ENCODE data around the gene AGBL3.

AGBL3 gene

DNA sequence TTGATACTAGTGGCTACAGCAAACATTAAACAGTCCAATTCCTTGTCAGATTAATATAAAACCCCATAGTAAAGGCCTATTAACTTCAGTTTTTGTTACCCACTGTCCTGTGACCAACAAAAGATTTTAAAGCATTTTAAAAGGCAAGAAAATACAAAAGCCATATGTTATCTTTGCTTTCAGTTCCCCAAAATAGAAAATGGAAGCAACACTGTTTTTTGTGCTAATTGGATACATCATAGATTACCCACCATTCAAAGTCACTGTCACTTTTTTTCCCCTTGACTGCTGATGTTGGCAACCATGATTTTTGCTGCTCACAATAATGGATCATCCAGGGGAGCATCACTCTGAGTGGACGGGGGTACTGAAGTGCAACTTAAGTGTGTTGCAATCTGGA lies 109.1 kb downstream of the AGBL3 start:
- Histone ChIP-seq H3K4me1 (no peaks in the 10 kb centered on the region), H3K27ac (no peak overlapping the region), H3K4me3 (no peak overlapping the region), H3K36me3 (peaks cover 0 to 5% (median 3%) of the 10 kb centered on the region in 3 donors), H3K27me3 (no peaks in the 10 kb centered on the region), H3K9me3 (no peaks in the 10 kb centered on the region)
- TF ChIP-seq, protein P1, sequence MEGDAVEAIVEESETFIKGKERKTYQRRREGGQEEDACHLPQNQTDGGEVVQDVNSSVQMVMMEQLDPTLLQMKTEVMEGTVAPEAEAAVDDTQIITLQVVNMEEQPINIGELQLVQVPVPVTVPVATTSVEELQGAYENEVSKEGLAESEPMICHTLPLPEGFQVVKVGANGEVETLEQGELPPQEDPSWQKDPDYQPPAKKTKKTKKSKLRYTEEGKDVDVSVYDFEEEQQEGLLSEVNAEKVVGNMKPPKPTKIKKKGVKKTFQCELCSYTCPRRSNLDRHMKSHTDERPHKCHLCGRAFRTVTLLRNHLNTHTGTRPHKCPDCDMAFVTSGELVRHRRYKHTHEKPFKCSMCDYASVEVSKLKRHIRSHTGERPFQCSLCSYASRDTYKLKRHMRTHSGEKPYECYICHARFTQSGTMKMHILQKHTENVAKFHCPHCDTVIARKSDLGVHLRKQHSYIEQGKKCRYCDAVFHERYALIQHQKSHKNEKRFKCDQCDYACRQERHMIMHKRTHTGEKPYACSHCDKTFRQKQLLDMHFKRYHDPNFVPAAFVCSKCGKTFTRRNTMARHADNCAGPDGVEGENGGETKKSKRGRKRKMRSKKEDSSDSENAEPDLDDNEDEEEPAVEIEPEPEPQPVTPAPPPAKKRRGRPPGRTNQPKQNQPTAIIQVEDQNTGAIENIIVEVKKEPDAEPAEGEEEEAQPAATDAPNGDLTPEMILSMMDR (IDR thresholded peaks at IDR 0.05): no peak
- intact Hi-C loops (cut with DNase I; ENCODE audit: low total_unique reads): no loop called here
- DNase-seq: no peak

DNA sequence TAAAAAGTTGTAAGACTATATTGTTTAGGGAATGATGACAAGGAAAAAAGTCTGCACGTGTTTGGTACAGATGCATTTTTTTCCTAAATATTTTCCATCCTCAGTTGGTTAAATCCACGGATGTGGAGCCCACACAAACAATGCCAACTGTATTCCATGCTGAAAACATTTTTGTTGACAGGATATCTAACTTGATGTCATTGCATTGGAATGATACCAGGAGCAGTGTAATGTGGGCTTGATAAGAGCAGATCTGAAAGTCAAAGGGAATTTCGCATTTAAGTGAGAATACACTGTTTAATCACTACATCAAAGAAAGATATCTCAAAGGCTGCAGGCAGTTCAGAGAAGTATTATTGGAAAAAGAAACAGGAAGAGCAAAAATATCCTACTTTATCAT lies 112.1 kb downstream of the AGBL3 start:
- Histone ChIP-seq H3K4me1 (peaks cover 0 to 8% (median 0%) of the 10 kb centered on the region in 4 donors), H3K36me3 (no peaks in the 10 kb centered on the region), H3K4me3 (no peak overlapping the region), H3K27me3 (no peaks in the 10 kb centered on the region), H3K9me3 (no peaks in the 10 kb centered on the region), H3K27ac (no peak overlapping the region)
- TF ChIP-seq, protein P1 (IDR thresholded peaks at IDR 0.05): no peak
- intact Hi-C loops (cut with DNase I; ENCODE audit: low total_unique reads): no loop called here
- no peak for DNase-seq

DNA sequence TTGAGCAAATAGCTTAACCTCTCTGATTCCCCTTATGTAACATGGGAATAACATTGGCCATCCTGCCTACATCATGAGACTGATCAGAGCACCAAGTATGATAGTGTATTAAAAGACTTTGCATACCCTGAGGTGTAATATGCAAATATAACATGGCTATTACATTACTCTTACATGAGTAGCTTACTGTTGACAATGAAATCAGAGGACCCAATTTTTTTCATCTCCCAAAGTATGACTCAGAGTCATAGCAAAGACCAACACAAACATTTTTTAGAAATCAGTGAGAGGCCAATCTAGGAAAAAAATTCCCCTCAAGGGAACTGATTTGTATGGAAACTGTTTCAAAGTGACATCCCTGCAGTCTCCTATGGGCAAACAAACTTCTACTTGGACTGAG lies 114.5 kb downstream of the AGBL3 start:
- no peak for DNase-seq
- Histone ChIP-seq H3K4me3 (no peak overlapping the region), H3K36me3 (no peaks in the 10 kb centered on the region), H3K9me3 (no peaks in the 10 kb centered on the region), H3K4me1 (peaks cover 0 to 8% (median 0%) of the 10 kb centered on the region in 4 donors), H3K27me3 (no peaks in the 10 kb centered on the region), H3K27ac (no peak overlapping the region)
- TF ChIP-seq, protein P1 (IDR thresholded peaks at IDR 0.05): no peak
- intact Hi-C loops (cut with DNase I; ENCODE audit: low total_unique reads): no loop called here

- H3K27ac ChIP-seq: no peak overlapping the region
- TF ChIP-seq, protein P1 (IDR thresholded peaks at IDR 0.05): no peak
- intact Hi-C loops (cut with DNase I; ENCODE audit: low total_unique reads): no loop called here
- H3K9me3 ChIP-seq: no peaks in the 10 kb centered on the region
- no peak for DNase-seq
- peaks cover 0 to 8% (median 0%) of the 10 kb centered on the region in 4 donors for H3K4me1 ChIP-seq
- no peaks in the 10 kb centered on the region for H3K27me3 ChIP-seq
- H3K4me3 ChIP-seq: no peak overlapping the region
- H3K36me3 ChIP-seq: no peaks in the 10 kb centered on the region
Measured at GRCh38 chr7:135102372-135102771, 116.1 kb downstream of the AGBL3 start.

GRCh38 chr7:135109562-135109961 lies 123.3 kb downstream of the AGBL3 start:
- Histone ChIP-seq H3K4me1 (no peaks in the 10 kb centered on the region), H3K9me3 (no peaks in the 10 kb centered on the region), H3K27ac (no peak overlapping the region), H3K4me3 (no peak overlapping the region), H3K27me3 (no peaks in the 10 kb centered on the region), H3K36me3 (no peaks in the 10 kb centered on the region)
- DNase-seq: no peak
- TF ChIP-seq, protein P1 (IDR thresholded peaks at IDR 0.05): no peak
- intact Hi-C loops (cut with DNase I; ENCODE audit: low total_unique reads): no loop called here

GRCh38 chr7:135109976-135110375 lies 123.7 kb downstream of the AGBL3 start:
- H3K27ac ChIP-seq: no peak overlapping the region
- DNase-seq: no peak
- H3K36me3 ChIP-seq: no peaks in the 10 kb centered on the region
- intact Hi-C loops (cut with DNase I; ENCODE audit: low total_unique reads): no loop called here
- no peaks in the 10 kb centered on the region for H3K27me3 ChIP-seq
- TF ChIP-seq, protein P1 (IDR thresholded peaks at IDR 0.05): no peak
- no peaks in the 10 kb centered on the region for H3K4me1 ChIP-seq
- H3K4me3 ChIP-seq: no peak overlapping the region
- H3K9me3 ChIP-seq: no peaks in the 10 kb centered on the region
